Islet of Langerhans (tissue), 1 donor: ENCODE measurements around the gene GSTM5.
"Not testable (repeated sequence)": the region's sequence is repeated elsewhere in the genome, so short reads cannot be mapped to it uniquely, and the experiment has no call there.

Experiments
- FAIRE-seq: peaks from one replicate; lab custom pipeline; 2011; peaks lifted over from hg19 to GRCh38; lab: Jason Lieb, UNC

Gene GSTM5

DNA sequence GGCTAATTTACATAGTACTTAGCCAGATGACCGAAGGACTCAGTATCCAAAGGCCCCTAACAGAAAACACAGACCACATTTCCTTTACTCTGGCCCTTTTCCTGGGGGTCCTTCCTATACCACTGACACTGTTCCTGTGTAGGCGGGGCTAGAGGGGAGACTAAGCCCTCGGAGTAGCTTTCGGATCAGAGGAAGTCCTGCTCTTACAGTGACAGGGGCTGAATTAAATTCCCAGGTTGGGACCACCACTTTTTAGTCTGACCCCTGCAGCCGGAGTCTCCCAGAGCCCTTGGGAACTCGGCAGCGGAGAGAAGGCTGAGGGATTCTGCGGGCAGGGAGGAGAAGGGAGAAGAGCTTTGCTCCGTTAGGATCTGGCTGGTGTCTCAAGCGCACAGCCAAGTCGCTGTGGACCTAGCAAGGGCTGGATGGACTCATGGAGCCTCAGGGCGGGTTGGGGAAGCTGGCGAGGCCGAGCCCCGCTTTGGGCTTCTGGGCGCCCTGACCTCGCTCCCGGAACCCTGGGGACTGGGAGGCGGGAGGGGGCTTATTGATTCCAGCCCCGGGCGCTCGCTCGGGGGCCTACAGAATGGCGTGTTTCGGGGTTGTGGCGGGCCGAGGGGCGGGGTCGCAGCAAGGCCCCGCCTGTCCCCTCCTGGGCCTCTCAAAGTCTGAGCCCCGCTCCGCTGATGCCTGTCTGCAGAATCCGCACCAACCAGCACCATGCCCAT lies at the start of gene GSTM5:
GSTM5 (plus strand) TSS at position 659 of the 728 bp plus-strand sequence; CDS start at position 721, 62 bp downstream.
- not testable (repeated sequence) for FAIRE-seq

DNA sequence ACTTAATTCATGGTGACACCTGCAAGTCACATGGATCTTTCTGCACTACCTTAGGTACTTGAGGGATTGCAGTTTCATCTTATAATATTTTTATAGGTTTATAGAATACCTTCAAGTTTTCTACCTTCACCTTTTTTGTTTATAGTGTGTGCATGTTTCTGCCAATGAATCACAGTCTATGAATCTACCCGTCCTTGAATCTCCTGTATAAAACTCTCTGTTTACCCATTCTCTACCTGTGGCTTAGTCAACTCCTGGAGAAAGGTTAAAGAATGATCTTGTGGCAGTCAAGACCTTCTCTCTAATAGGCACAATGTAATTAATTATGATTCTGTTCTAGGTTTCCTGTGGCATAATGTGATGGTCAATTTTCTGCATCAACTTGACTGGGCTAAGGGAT lies 47.4 kb upstream of the GSTM5 start:
- FAIRE-seq: no peak

- no peak for FAIRE-seq
Observed at GRCh38 chr1:109667452-109668122, 44.5 kb upstream of the GSTM5 start, which contains the start of gene GSTM2. TSS of gene GSTM2 (plus strand) at chr1:109668057. CDS start at chr1:109668116, 59 bp downstream.

DNA sequence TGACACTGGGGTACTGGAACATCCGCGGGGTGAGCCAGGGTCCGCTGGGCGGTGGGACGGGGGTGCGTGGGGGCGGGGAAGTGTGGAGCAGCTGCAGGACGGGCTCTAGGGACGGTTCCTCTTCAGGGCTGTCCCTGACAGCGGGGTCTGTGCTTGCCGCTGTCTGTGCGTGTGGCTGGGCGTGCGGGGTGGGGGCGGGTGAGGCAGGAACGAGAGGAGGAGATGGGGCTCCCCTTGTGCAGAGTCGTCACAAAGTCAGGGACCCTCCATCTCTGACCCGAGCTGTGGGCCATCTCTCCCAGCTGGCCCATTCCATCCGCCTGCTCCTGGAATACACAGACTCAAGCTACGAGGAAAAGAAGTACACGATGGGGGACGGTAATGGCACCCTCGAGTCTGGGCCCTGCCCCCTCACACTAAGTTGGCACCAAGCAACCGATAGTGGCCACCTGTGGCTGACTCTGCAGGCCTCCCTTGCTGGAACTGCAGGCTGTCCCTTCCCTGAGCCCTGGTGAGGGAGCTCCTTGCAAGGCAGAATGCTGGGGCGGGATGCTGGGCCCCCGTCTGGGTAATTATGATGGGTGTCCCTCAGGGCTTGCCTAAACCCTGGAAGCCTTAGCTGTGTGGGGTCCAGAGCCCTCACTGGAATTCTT lies 43.8 kb upstream of the GSTM5 start:
- no peak for FAIRE-seq

- no peak for FAIRE-seq
Observed at GRCh38 chr1:109669246-109669948, 42.7 kb upstream of the GSTM5 start.

GRCh38 chr1:109669949-109670302 lies 42.1 kb upstream of the GSTM5 start:
- FAIRE-seq: not testable (repeated sequence)

- FAIRE-seq: no peak
Observed at GRCh38 chr1:109671067-109671466, 41.0 kb upstream of the GSTM5 start.

- FAIRE-seq: not testable (repeated sequence)
Observed at GRCh38 chr1:109673861-109674260, 38.2 kb upstream of the GSTM5 start.

DNA sequence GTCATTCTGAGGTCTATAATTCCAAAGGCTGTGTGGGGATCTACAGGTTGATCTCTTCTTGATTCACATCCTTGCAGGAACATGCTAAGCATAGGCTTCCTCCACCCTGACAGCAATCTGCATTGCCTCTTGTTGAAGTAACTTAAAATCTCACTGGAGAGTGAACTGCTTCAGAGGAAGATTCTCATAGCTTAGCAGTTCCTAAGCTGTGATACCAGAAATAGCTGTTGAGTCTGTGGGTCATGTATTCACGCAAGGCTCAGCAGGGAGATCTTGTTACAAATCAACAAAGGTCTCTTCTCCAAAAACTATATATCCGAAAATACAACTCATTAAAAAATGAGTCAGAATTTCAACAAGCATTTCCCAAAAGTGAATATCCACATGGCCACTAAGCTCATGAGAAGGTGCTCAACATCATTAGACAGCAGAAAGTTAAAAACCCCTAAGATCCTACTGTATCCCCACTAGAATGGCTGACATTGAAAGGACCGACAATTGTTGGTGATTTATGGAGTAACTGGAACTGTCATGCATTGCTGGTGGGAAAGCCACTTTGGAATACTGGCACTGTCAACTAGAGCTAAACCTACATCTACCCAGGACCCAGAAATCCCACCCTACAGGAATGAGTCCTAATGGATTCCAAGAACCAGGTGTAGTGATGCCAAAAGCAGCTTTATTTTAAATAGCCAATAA lies 35.2 kb upstream of the GSTM5 start:
- FAIRE-seq: not testable (repeated sequence)

GRCh38 chr1:109677459-109677858 lies 34.6 kb upstream of the GSTM5 start:
- FAIRE-seq: no peak

DNA sequence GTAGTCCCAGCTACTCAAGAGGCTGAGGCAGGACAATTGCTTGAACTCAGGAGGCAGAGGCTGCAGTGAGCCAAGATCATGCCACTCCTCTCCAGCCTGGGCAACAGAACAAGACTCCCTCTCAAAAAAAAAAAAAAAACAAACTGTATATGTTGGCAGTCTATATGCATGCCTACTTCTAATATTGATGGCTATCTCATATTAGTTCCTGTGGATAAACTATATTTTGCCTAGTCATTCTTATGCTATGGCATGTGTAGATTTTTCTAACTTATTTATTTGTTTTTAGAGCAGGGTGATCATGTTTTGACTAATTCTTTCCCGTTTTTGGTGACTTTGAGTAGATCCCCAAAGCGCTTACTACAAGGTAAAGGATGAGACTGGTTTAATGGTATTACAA lies 33.4 kb upstream of the GSTM5 start:
- FAIRE-seq: not testable (repeated sequence)

DNA sequence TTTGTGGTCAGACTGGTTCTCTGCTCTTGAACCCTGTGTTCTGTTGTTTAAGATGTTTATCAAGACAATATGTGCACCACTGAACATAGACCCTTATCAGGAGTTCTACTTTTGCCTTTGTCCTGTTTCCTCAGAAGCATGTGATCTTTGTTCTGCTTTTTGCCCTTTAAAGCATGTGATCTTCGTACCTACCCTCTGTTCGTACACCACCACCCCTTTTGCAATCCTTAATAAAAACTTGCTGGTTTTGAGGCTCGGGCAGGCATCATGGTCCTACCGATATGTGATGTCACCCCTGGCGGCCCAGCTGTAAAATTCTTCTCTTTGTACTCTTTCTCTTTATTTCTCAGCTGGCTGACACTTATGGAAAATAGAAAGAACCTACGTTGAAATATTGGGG lies 27.3 kb upstream of the GSTM5 start:
- not testable (repeated sequence) for FAIRE-seq

- FAIRE-seq: not testable (repeated sequence)
Observed at GRCh38 chr1:109685399-109685798, 26.7 kb upstream of the GSTM5 start.

GRCh38 chr1:109685890-109686289 lies 26.2 kb upstream of the GSTM5 start:
- FAIRE-seq: not testable (repeated sequence)

- FAIRE-seq: not testable (repeated sequence)
Observed at GRCh38 chr1:109687109-109687508, 24.9 kb upstream of the GSTM5 start.

- no peak for FAIRE-seq
Observed at GRCh38 chr1:109687641-109688499, 24.2 kb upstream of the GSTM5 start, which contains the start of gene GSTM1. TSS of gene GSTM1 (plus strand) at chr1:109687817. CDS start at chr1:109687874, 57 bp downstream.

DNA sequence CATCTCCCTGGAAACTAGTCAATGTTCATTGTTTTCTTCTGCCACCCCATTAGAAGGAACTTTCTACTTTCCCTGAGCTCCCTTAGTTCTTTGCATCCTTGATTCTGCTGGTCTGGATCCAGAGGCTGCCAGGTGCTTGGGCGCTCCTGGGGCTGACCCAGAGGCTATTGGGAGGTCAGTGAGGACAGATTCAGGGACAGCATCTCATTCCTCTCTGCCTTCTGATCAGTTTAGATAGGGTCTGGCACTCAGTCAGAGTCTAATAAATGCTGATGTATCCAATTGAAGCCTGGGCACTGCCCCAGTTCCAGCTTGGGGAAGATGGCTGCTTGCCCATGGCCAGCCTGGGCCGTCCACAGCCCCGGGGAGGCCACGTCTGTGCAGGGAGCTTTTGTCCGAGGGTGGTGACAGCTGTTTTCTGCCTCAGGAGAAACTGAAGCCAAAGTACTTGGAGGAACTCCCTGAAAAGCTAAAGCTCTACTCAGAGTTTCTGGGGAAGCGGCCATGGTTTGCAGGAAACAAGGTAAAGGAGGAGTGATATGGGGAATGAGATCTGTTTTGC lies 22.1 kb upstream of the GSTM5 start:
- no peak for FAIRE-seq

GRCh38 chr1:109691759-109692158 lies 20.3 kb upstream of the GSTM5 start:
- no peak for FAIRE-seq

DNA sequence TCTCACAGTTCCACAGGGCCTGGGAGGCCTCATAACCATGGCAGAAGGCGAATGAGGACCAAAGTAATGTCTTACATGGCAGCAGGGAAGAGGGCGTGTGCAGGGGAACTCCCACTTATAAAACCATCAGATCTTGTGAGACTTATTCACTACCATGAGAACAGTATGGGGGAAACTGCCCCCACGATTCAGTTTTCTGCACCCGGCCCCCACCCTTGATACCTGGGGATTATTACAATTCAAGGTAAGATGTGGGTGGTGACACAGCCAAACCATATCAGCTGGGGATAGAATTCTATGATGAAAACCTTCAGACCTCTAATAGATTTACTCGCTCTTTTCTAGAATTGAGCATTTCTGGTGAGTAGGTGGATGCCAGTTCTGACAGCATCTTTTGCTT lies 17.7 kb upstream of the GSTM5 start:
- FAIRE-seq: not testable (repeated sequence)

- FAIRE-seq: not testable (repeated sequence)
Observed at GRCh38 chr1:109695138-109695537, 16.9 kb upstream of the GSTM5 start.
